ENCODE measurements around the gene ACTR10. TPM values are rescaled to one million over a fixed set of nuclear protein-coding genes. Genes with fewer than 3 reads are reported as not detected.

ACTR10 gene
- total and polyA plus RNA-seq, 2 of the 8 experiments (the other 6 are each of a cell fraction or from before 2014, with no cell fraction given) = 15.4 to 34.6 TPM

DNA sequence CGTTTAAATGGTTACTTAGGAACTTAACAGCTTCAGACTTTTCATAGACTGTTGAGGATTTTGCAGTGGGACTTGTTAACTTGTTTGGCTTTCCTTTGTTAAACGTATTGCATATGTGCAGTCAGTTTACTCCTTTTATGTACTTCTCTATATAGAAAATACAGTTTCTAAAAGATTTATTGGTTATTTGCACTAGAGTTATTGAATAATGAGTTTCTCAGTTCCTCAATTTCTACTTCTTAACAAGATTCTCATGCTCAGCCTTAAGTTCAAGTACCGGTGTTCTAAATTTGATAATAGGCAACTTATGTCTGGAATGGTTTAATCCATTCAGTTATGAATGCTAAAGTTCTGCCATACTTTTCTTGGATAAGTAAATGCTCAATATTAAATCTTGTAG is 45.6 kb downstream of the ACTR10 start:
- FAIRE-seq = no peak
- TF ChIP-seq TCF12 (IDR thresholded peaks at IDR 0.05; ENCODE audit: low read depth, low read length) (no peak), JUN (IDR thresholded peaks at IDR 0.05; ENCODE audit: low read depth, low read length) (no peak), ASH2L (IDR thresholded peaks at IDR 0.05; ENCODE audit: low read length) (no peak), EGR1 (IDR thresholded peaks at IDR 0.05; ENCODE audit: borderline replicate concordance, low read depth, low read length) (no peak), POU5F1 (IDR thresholded peaks at IDR 0.05; ENCODE audit: low read depth, low read length) (no peak), NANOG (IDR thresholded peaks at IDR 0.05; ENCODE audit: insufficient read depth, low read depth, low read length, poor library complexity, severe bottlenecking) (no peak), KDM1A (IDR thresholded peaks at IDR 0.05; ENCODE audit: borderline replicate concordance, low read length) (no peak), HDAC2 (IDR thresholded peaks at IDR 0.05; ENCODE audit: borderline replicate concordance in 1 of 2, low read depth in 2 of 2, low read length in 2 of 2) (no peak), BACH1 (IDR thresholded peaks at IDR 0.05; ENCODE audit: low read length) (no peak), CEBPB (IDR thresholded peaks at IDR 0.05; ENCODE audit: low read depth, low read length) (no peak), KDM4A (IDR thresholded peaks at IDR 0.05; ENCODE audit: low read depth, low read length, severe bottlenecking) (no peak), SP1 (IDR thresholded peaks at IDR 0.05; ENCODE audit: low read depth, low read length) (no peak)
- TF ChIP-seq, protein P1, sequence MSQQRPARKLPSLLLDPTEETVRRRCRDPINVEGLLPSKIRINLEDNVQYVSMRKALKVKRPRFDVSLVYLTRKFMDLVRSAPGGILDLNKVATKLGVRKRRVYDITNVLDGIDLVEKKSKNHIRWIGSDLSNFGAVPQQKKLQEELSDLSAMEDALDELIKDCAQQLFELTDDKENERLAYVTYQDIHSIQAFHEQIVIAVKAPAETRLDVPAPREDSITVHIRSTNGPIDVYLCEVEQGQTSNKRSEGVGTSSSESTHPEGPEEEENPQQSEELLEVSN (IDR thresholded peaks at IDR 0.05) = no peak

More for the DNA sequence above, 45.6 kb downstream of the ACTR10 start:
- no peak overlapping the region for H4K91ac ChIP-seq (replicated peaks; ENCODE audit: insufficient read length, low read length)
- H3K4ac ChIP-seq (replicated peaks; ENCODE audit: insufficient read length, low read depth, low read length) = no peak overlapping the region
- H3K4me1 ChIP-seq (replicated peaks in 1 of 4; ENCODE audit: control insufficient read depth in 3 of 4, insufficient read depth in 4 of 4, low read length in 3 of 4) = peaks cover 0 to 5% (median 0%) of the 10 kb centered on the region in 4 experiments; a peak in 1 of 7 replicates
- H2AK5ac ChIP-seq (ENCODE audit: low read depth, low read length) = no peak overlapping the region
- no peak overlapping the region for H3K23ac ChIP-seq (ENCODE audit: insufficient read length)
- no peak for DNase-seq (ENCODE audit: low read depth in 1 of 2, low spot score in 2 of 2)
- no peak overlapping the region for H2BK12ac ChIP-seq (ENCODE audit: low read depth, low read length)
- peaks cover 0 to 4% (median 2%) of the 10 kb centered on the region in 4 experiments; a peak in 4 of 8 replicates for H3K36me3 ChIP-seq (ENCODE audit: control insufficient read depth in 2 of 4, insufficient read depth in 4 of 4, low read length in 3 of 4)
- 17% methylated on average over 3 of the region's 3 CpGs; no CpG with 5 or more reads in 1 of the 2 experiments for WGBS, 2 experiments (ENCODE audit: extremely low coverage in 1 of 2, insufficient coverage in 1 of 2, insufficient read length in 1 of 2, insufficient replicate concordance in 2 of 2, low coverage in 1 of 2, low lambda C conversion rate in 2 of 2, missing lambda C conversion rate in 1 of 2)
- H4K20me1 ChIP-seq (replicated peaks in 1 of 2; ENCODE audit: control insufficient read depth in 1 of 2, insufficient read depth in 2 of 2, low read length in 2 of 2) = peaks cover 6 to 8% of the 10 kb centered on the region in 2 experiments
- H2AFZ ChIP-seq (ENCODE audit: low read length) = no peak overlapping the region
- H3K14ac ChIP-seq (ENCODE audit: insufficient read length) = no peak overlapping the region
- peaks cover 2% of the 10 kb centered on the region; the same call in 1 of the 2 replicates for H3K23me2 ChIP-seq (ENCODE audit: low read depth, low read length)
- H3K18ac ChIP-seq (ENCODE audit: extremely low read depth, low read length) = no peak overlapping the region
- H2BK15ac ChIP-seq (ENCODE audit: low read length) = no peak overlapping the region
- H3K27me3 ChIP-seq (replicated peaks in 1 of 4; ENCODE audit: control insufficient read depth in 3 of 4, extremely low read depth in 1 of 4, insufficient read depth in 3 of 4, low read length in 3 of 4) = no peaks in the 10 kb centered on the region
- peak overlapping the region; percentile 84 to 97 (median 88) for H3K4me3 ChIP-seq (ENCODE audit: extremely low read depth in 1 of 4, insufficient read depth in 2 of 4, low read depth in 3 of 4, low read length in 4 of 4)
- H3K27ac ChIP-seq (ENCODE audit: low read depth, low read length) = peak overlapping the region; percentile 92; the same call in 1 of the 2 replicates
- H3K56ac ChIP-seq (replicated peaks; ENCODE audit: insufficient read length, low read depth, low read length) = peak overlapping the region; percentile 63
- peak overlapping the region; percentile 94 to 96 (median 96) for H3K9ac ChIP-seq (replicated peaks in 1 of 4; ENCODE audit: extremely low read depth in 1 of 4, low read depth in 3 of 4, low read length in 3 of 4)
- ChIA-PET CTCF (ENCODE audit: partially characterized antibody) (interaction anchor here (0.8 to 2.6 kb wide), 4 partner anchors 13 to 137 kb away, joined by 3 to 8 read pairs (median 4); no protein-coding TSS in a partner anchor), POLR2A (ENCODE audit: partially characterized antibody) (interaction anchor here (0.8 to 4.4 kb wide), 16 partner anchors 9 to 182 kb away, joined by 3 to 34 read pairs (median 7); partner anchors contain the start of genes ACTR10, ARID4A, KIAA0586 and TIMM9)
- no peaks in the 10 kb centered on the region for H3K9me3 ChIP-seq (ENCODE audit: insufficient read depth in 2 of 2, low read depth in 1 of 2, low read length in 1 of 2)
- no peaks in the 10 kb centered on the region for H3K79me1 ChIP-seq (ENCODE audit: low read depth, low read length)
- no peak overlapping the region for H2BK20ac ChIP-seq (ENCODE audit: low read length)
- H2BK120ac ChIP-seq (replicated peaks; ENCODE audit: low read depth, low read length) = no peak overlapping the region
- peak overlapping the region; percentile 41 to 68 for H3K4me2 ChIP-seq (ENCODE audit: insufficient read depth in 1 of 2, low read depth in 2 of 2, low read length in 2 of 2)
- H4K8ac ChIP-seq (ENCODE audit: extremely low read depth, insufficient read depth, low read length) = no peak overlapping the region
- no peak overlapping the region for H4K5ac ChIP-seq (ENCODE audit: insufficient read length, low read depth, low read length)
- H3K79me2 ChIP-seq (ENCODE audit: control insufficient read depth in 1 of 2, insufficient read depth in 2 of 2, low read length in 2 of 2) = peaks cover 15 to 57% of the 10 kb centered on the region in 2 experiments
- H2BK5ac ChIP-seq (ENCODE audit: low read depth, low read length) = no peak overlapping the region
